DND-41 (cell line): ENCODE results near the gene PTBP3.
"Not testable (repeated sequence)": the region's sequence is repeated elsewhere in the genome, so short reads cannot be mapped to it uniquely, and the experiment has no call there.

Experiments
- ATAC-seq: fragments of 200-7000 bp; cut with Tn5 transposase; 3 replicates; pipeline ENCODE4 v1.9.1; 2021; ENCODE audit warnings: low read depth; ENCODE audit not compliant: insufficient read depth
- DNase-seq: peaks from one replicate; pipeline ENCODE4 v3.0.0-alpha.2; 2020
- H2AFZ ChIP-seq: 2 replicates; pipeline ENCODE4 v1.6.0; 2012; ENCODE audit warnings: low read depth, low read length
- H3K27ac ChIP-seq: 2 replicates; pipeline ENCODE4 v1.5.1; 2012; ENCODE audit warnings: low read length, inconsistent platforms
- H3K27me3 ChIP-seq: fragments of 200-600 bp; sonication (generic); 2 replicates; pipeline ENCODE4 v1.6.0; 2012; ENCODE audit warnings: low read length, mild to moderate bottlenecking, inconsistent platforms; ENCODE audit not compliant: insufficient read depth, poor library complexity
- H3K36me3 ChIP-seq: 2 replicates; pipeline ENCODE4 v1.5.1; 2012; ENCODE audit warnings: low read length, inconsistent platforms; ENCODE audit not compliant: insufficient read depth
- H3K4me1 ChIP-seq: 2 replicates; pipeline ENCODE4 v1.5.1; 2012; ENCODE audit warnings: mild to moderate bottlenecking, low read length; ENCODE audit not compliant: insufficient read depth
- H3K4me2 ChIP-seq: 2 replicates; pipeline ENCODE4 v1.6.0; 2012; ENCODE audit warnings: mild to moderate bottlenecking, moderate library complexity, low read length, inconsistent platforms; ENCODE audit not compliant: insufficient read depth
- H3K4me3 ChIP-seq, 2 experiments: fragments of 200-600 bp in 1 of 2; shearing (Covaris generic) in 1 of 2; 2 replicates each; pipeline ENCODE4 v1.5.1; 2012 to 2016; ENCODE audit warnings: inconsistent platforms in 2 of 2, low read length in 2 of 2, mild to moderate bottlenecking in 2 of 2, low read depth in 1 of 2, moderate library complexity in 1 of 2
- H3K79me2 ChIP-seq: 2 replicates; pipeline ENCODE4 v1.6.0; 2012; ENCODE audit warnings: low read length, inconsistent platforms; ENCODE audit not compliant: insufficient read depth
- H3K9ac ChIP-seq: 2 replicates; pipeline ENCODE4 v1.6.0; 2012; ENCODE audit warnings: low read depth, mild to moderate bottlenecking, inconsistent platforms, low read length, moderate library complexity
- H3K9me3 ChIP-seq: 2 replicates; pipeline ENCODE4 v1.5.1; 2012; ENCODE audit warnings: low read length, moderate library complexity, mild to moderate bottlenecking, inconsistent platforms; ENCODE audit not compliant: insufficient read depth, severe bottlenecking
- H4K20me1 ChIP-seq: 2 replicates; pipeline ENCODE4 v1.6.0; 2012; ENCODE audit warnings: low read length; ENCODE audit not compliant: insufficient read depth
- EZH2 ChIP-seq: IDR thresholded peaks from 3 replicates; pipeline ENCODE4 v1.6.1; 2012; ENCODE audit warnings: borderline replicate concordance, low read depth, mild to moderate bottlenecking, moderate library complexity, low read length, inconsistent platforms; ENCODE audit not compliant: severe bottlenecking
- TF ChIP-seq, protein P1 (sequence below): IDR thresholded peaks from 2 replicates; pipeline ENCODE4 v1.5.1; 2012; ENCODE audit warnings: borderline replicate concordance, low read length, moderate library complexity, mild to moderate bottlenecking; ENCODE audit not compliant: poor library complexity, severe bottlenecking; ENCODE audit errors: extremely low read depth

The PTBP3 gene

DNA sequence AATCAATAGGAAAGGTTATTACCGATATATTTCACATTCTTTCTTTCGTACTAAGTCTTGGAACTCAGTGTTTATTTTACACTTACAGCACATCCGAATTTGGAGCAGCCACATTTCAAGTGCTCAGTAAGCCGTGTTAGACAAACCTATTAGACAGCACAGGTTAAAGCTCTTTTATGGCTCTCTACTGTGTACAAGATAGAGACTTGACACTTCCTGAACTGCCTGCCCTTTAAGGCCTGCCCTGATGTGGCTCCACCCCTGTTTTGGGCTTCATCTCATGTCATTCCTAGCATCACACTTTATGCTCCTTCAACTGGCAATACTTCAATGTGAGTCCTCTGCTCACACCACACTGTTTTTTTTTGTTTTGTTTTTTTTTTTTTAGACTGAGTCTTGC lies 134.8 kb downstream of the PTBP3 start:
- DNase-seq (no peak), ATAC-seq (no peak)
- H3K4me3 ChIP-seq = no peak overlapping the region
- no peak overlapping the region for H2AFZ ChIP-seq
- no peaks in the 10 kb centered on the region for H4K20me1 ChIP-seq
- no peak overlapping the region for H3K4me2 ChIP-seq
- no peak overlapping the region for H3K9ac ChIP-seq
- no peaks in the 10 kb centered on the region for H3K36me3 ChIP-seq
- no peaks in the 10 kb centered on the region for H3K4me1 ChIP-seq
- no peak for TF ChIP-seq EZH2
- TF ChIP-seq, protein P1, sequence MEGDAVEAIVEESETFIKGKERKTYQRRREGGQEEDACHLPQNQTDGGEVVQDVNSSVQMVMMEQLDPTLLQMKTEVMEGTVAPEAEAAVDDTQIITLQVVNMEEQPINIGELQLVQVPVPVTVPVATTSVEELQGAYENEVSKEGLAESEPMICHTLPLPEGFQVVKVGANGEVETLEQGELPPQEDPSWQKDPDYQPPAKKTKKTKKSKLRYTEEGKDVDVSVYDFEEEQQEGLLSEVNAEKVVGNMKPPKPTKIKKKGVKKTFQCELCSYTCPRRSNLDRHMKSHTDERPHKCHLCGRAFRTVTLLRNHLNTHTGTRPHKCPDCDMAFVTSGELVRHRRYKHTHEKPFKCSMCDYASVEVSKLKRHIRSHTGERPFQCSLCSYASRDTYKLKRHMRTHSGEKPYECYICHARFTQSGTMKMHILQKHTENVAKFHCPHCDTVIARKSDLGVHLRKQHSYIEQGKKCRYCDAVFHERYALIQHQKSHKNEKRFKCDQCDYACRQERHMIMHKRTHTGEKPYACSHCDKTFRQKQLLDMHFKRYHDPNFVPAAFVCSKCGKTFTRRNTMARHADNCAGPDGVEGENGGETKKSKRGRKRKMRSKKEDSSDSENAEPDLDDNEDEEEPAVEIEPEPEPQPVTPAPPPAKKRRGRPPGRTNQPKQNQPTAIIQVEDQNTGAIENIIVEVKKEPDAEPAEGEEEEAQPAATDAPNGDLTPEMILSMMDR = no peak
- no peaks in the 10 kb centered on the region for H3K79me2 ChIP-seq
- H3K27ac ChIP-seq = no peak overlapping the region
- no peaks in the 10 kb centered on the region for H3K9me3 ChIP-seq
- H3K27me3 ChIP-seq = no peaks in the 10 kb centered on the region

DNA sequence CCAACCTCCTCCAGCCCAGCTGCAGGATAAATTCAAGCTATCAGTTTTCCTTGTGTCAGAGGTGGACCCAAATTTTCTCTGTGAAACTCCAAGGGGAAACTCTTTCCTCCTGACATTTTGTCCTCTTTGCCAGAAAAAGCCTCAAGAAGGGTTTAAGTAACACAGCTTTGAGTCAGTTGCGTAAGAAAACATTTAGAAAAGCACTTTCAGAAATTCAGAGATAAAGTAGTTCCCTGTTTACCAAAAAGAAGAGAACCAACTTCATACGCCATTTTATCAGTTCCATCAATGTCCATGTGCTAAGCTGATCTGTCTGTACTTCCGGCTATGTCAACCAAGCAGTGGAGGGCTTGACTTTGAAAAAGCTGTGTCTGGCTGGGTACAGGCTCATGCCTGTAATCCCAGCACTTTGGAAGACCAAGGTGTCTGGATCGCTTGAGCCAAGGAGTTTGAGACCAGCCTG lies 138.4 kb downstream of the PTBP3 start:
- no peak for DNase-seq
- H3K27me3 ChIP-seq = no peaks in the 10 kb centered on the region
- TF ChIP-seq EZH2 = no peak
- TF ChIP-seq, protein P1 = no peak
- no peak for ATAC-seq
- no peaks in the 10 kb centered on the region for H4K20me1 ChIP-seq
- H3K9me3 ChIP-seq = no peaks in the 10 kb centered on the region
- no peak overlapping the region for H3K4me2 ChIP-seq
- no peaks in the 10 kb centered on the region for H3K79me2 ChIP-seq
- H2AFZ ChIP-seq = no peak overlapping the region
- H3K4me3 ChIP-seq = no peak overlapping the region
- H3K4me1 ChIP-seq = no peaks in the 10 kb centered on the region
- no peak overlapping the region for H3K9ac ChIP-seq
- no peak overlapping the region for H3K27ac ChIP-seq
- H3K36me3 ChIP-seq = no peaks in the 10 kb centered on the region

DNA sequence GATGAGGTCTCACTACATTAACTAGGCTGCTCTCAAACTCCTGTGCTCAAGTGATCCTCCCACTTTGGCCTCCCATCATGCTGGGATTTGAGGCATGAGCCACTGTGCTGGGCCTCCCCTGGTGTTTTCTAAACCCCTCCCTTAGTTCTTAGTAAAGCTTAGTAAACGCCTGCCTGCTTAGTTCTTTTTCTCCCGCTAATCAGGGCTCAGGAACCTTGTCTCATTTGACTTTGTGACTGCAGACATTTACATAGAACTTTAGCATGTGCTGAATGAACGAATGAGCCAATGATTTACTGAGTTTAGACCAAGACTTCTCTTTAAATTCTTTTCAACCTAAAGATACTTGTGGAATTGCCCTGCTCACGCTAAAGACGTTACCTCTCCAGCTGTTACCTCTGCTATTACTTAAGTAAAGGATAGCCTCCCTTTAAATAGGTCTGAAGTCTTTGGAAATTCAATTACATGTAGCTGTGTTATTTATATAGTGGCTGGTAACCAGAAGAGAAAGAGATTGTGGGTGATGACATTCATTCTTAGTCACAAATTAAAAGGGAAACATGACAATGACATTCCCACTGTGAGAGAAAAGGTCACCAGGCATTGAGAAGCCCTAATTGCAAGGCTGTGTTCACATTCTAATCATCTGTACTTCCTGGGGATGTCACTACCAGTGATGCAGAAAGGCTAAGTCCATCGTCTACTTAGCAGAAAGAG lies 139.7 kb downstream of the PTBP3 start:
- no peak for DNase-seq
- H3K9ac ChIP-seq = no peak overlapping the region
- H2AFZ ChIP-seq = no peak overlapping the region
- H3K9me3 ChIP-seq = no peaks in the 10 kb centered on the region
- H3K4me1 ChIP-seq = no peaks in the 10 kb centered on the region
- no peak overlapping the region for H3K27ac ChIP-seq
- no peak for ATAC-seq
- H3K36me3 ChIP-seq = no peaks in the 10 kb centered on the region
- H3K79me2 ChIP-seq = no peaks in the 10 kb centered on the region
- no peaks in the 10 kb centered on the region for H4K20me1 ChIP-seq
- no peak overlapping the region for H3K4me3 ChIP-seq
- no peaks in the 10 kb centered on the region for H3K27me3 ChIP-seq
- TF ChIP-seq, protein P1 = no peak
- TF ChIP-seq EZH2 = no peak
- no peak overlapping the region for H3K4me2 ChIP-seq

DNA sequence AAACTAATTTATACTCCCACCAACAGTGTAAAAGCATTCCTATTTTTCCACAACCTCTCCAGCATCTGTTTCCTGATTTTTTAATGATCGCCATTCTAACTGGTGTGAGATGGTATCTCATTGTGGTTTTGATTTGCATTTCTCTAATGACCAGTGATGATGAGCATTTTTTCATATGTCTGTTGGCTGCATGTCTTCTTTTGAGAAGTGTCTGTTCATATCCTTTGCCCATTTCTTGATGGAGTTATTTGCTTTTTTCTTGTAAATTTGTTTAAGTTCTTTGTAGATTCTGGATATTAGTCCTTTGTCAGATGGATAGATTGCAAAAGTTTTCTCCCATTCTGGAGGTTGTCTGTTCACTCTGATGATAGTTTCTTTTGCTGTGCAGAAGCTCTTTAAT lies 143.1 kb downstream of the PTBP3 start:
- not testable (repeated sequence) for H3K4me3 ChIP-seq, H3K79me2 ChIP-seq, H3K27me3 ChIP-seq, H3K9ac ChIP-seq, H4K20me1 ChIP-seq, H3K27ac ChIP-seq, H3K36me3 ChIP-seq, H3K4me1 ChIP-seq, H3K4me2 ChIP-seq, ATAC-seq, DNase-seq, H3K9me3 ChIP-seq, H2AFZ ChIP-seq
